Measurements from ENCODE around the gene TESMIN. TPM values are rescaled to one million over a fixed set of nuclear protein-coding genes. Genes with fewer than 3 reads are reported as not detected.

TESMIN gene
- total RNA-seq, 1 experiment from 2014 or later, result 78.8 TPM

- no peak for TF ChIP-seq HMGA2 (CRISPR knock-in tag; IDR thresholded peaks at IDR 0.05)
Observed at GRCh38 chr11:68762481-68762880, 11.2 kb upstream of the TESMIN start (continued).

- ChIA-PET POLR2A (no interaction called here), CTCF (no interaction called here)
- DNase-seq (ENCODE audit: low spot score), result no peak
- Mint-ChIP-seq H3K27ac (no peak overlapping the region), H3K27me3 (ENCODE audit: low read depth) (no peaks in the 10 kb centered on the region), H3K36me3 (peaks cover 15% of the 10 kb centered on the region), H3K4me3 (no peak overlapping the region), H3K9me3 (no peaks in the 10 kb centered on the region), H3K4me1 (peaks cover 7% of the 10 kb centered on the region)
- TF ChIP-seq ZNF416 (CRISPR knock-in tag; IDR thresholded peaks at IDR 0.05) (no peak), JAZF1 (CRISPR knock-in tag; IDR thresholded peaks at IDR 0.05) (no peak)
- ATAC-seq, result no peak
Observed at GRCh38 chr11:68761801-68762200, 10.5 kb upstream of the TESMIN start.

GRCh38 chr11:68759991-68760390 is 8.7 kb upstream of the TESMIN start:
- no peak overlapping the region for H3K4me3 Mint-ChIP-seq
- POLR2A ChIA-PET, result no interaction called here
- H3K27me3 Mint-ChIP-seq (ENCODE audit: low read depth), result no peaks in the 10 kb centered on the region
- H3K9me3 Mint-ChIP-seq, result no peaks in the 10 kb centered on the region
- no peak for ATAC-seq
- CTCF ChIA-PET, result interaction anchor here (2.1 kb wide), 1 partner anchor 38 kb away, joined by 5 read pairs; no protein-coding TSS in a partner anchor
- no peak overlapping the region for H3K27ac Mint-ChIP-seq
- H3K4me1 Mint-ChIP-seq, result peaks cover 9% of the 10 kb centered on the region
- peaks cover 20% of the 10 kb centered on the region for H3K36me3 Mint-ChIP-seq
- no peak for DNase-seq (ENCODE audit: low spot score)
- TF ChIP-seq FOXP4 (CRISPR knock-in tag; IDR thresholded peaks at IDR 0.05), result no peak
- no peak for TF ChIP-seq MAX (CRISPR knock-in tag; IDR thresholded peaks at IDR 0.05)
- no peak for TF ChIP-seq TEAD4 (CRISPR knock-in tag; IDR thresholded peaks at IDR 0.05)
- TF ChIP-seq AFF4 (CRISPR knock-in tag; IDR thresholded peaks at IDR 0.05; ENCODE audit: borderline replicate concordance), result no peak
- TF ChIP-seq NR3C1 (CRISPR knock-in tag; conservative IDR thresholded peaks at IDR 0.05; ENCODE audit: low read depth), result no peak
- no peak for TF ChIP-seq ZSCAN18 (CRISPR knock-in tag; IDR thresholded peaks at IDR 0.05)
- no peak for TF ChIP-seq RORB (CRISPR knock-in tag; IDR thresholded peaks at IDR 0.05)
- no peak for TF ChIP-seq ZNF317 (CRISPR knock-in tag; IDR thresholded peaks at IDR 0.05; ENCODE audit: borderline replicate concordance, low read depth)
- no peak for TF ChIP-seq NFATC4 (CRISPR knock-in tag; IDR thresholded peaks at IDR 0.05)
- no peak for TF ChIP-seq E2F5 (CRISPR knock-in tag; IDR thresholded peaks at IDR 0.05)
- no peak for TF ChIP-seq CREM (CRISPR knock-in tag; IDR thresholded peaks at IDR 0.05)
- TF ChIP-seq IRF2 (CRISPR knock-in tag; IDR thresholded peaks at IDR 0.05; ENCODE audit: borderline replicate concordance, low read depth), result no peak
- no peak for TF ChIP-seq PRDM15 (CRISPR knock-in tag; IDR thresholded peaks at IDR 0.05)
- TF ChIP-seq ZMAT4 (CRISPR knock-in tag; IDR thresholded peaks at IDR 0.05), result no peak
- TF ChIP-seq PRRX2 (CRISPR knock-in tag; IDR thresholded peaks at IDR 0.05), result no peak
- TF ChIP-seq USF2 (CRISPR knock-in tag; IDR thresholded peaks at IDR 0.05), result no peak
